B cell (primary cell): ENCODE data around the gene MESP1.

Experiments
- EZH2 ChIP-seq: IDR thresholded peaks from 2 replicates; pipeline ENCODE4 v1.6.1; 2012; ENCODE audit warnings: borderline replicate concordance, low read depth, mild to moderate bottlenecking, moderate library complexity, low read length; ENCODE audit not compliant: insufficient read depth, poor library complexity, severe bottlenecking
- TF ChIP-seq, protein P1 (sequence below): fragments of 200-600 bp; IDR thresholded peaks from one replicate; pipeline ENCODE4 v1.8.0; 2022; ENCODE audit warnings: antibody characterized with exemption, mild to moderate bottlenecking

- no peak for TF ChIP-seq EZH2
- TF ChIP-seq, protein P1, sequence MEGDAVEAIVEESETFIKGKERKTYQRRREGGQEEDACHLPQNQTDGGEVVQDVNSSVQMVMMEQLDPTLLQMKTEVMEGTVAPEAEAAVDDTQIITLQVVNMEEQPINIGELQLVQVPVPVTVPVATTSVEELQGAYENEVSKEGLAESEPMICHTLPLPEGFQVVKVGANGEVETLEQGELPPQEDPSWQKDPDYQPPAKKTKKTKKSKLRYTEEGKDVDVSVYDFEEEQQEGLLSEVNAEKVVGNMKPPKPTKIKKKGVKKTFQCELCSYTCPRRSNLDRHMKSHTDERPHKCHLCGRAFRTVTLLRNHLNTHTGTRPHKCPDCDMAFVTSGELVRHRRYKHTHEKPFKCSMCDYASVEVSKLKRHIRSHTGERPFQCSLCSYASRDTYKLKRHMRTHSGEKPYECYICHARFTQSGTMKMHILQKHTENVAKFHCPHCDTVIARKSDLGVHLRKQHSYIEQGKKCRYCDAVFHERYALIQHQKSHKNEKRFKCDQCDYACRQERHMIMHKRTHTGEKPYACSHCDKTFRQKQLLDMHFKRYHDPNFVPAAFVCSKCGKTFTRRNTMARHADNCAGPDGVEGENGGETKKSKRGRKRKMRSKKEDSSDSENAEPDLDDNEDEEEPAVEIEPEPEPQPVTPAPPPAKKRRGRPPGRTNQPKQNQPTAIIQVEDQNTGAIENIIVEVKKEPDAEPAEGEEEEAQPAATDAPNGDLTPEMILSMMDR, result no peak
Observed at GRCh38 chr15:89787944-89788343, 36.9 kb upstream of the MESP1 start.
